Activated CD4-positive, alpha-beta T cell treated with anti-CD3 and anti-CD28 coated beads for 24 hours (primary cell): ENCODE data around the gene ANKRD52.

Experiments used
- DNase-seq, 2 donors: peaks; one replicate each; pipeline ENCODE4 v3.0.0-alpha.2; 2020; ENCODE audit warnings: low read depth in 2 of 2

The ANKRD52 gene

GRCh38 chr12:56241424-56242303, 16.5 kb downstream of the ANKRD52 start:
- no peak for DNase-seq

- no peak for DNase-seq
These were observed 20.6 kb downstream of the ANKRD52 start for GRCh38 chr12:56237552-56237951.

DNA sequence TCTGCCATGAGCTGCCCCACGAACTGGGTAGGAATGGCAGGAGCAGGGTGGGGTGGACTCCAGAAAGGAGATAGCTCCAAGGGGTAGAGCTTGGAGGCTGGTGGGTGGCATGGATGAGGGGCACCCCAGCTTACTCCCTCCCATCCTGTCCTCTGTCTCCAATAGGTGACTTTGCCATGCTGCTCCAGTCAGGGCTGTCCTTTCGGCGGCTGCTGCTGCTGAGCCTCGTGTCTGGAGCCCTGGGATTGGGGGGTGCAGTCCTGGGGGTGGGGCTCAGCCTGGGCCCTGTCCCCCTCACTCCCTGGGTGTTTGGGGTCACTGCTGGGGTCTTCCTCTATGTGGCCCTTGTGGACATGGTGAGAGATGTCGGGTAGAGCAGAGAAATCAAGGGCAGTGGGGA, 21.2 kb downstream of the ANKRD52 start:
- no peak for DNase-seq

- no peak for DNase-seq
These were observed 22.1 kb downstream of the ANKRD52 start for GRCh38 chr12:56236091-56236490.

- no peak for DNase-seq
These were observed 23.3 kb downstream of the ANKRD52 start for GRCh38 chr12:56234746-56235436.

DNA sequence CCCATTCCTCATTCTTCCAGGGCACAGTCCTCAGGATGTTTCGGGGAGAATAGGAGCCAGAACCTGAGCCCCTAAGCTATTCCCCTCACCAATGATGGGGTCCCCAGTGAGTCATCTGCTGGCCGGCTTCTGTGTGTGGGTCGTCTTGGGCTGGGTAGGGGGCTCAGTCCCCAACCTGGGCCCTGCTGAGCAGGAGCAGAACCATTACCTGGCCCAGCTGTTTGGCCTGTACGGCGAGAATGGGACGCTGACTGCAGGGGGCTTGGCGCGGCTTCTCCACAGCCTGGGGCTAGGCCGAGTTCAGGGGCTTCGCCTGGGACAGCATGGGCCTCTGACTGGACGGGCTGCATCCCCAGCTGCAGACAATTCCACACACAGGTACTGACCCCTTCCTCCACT, 27.0 kb downstream of the ANKRD52 start:
- DNase-seq, result no peak

DNA sequence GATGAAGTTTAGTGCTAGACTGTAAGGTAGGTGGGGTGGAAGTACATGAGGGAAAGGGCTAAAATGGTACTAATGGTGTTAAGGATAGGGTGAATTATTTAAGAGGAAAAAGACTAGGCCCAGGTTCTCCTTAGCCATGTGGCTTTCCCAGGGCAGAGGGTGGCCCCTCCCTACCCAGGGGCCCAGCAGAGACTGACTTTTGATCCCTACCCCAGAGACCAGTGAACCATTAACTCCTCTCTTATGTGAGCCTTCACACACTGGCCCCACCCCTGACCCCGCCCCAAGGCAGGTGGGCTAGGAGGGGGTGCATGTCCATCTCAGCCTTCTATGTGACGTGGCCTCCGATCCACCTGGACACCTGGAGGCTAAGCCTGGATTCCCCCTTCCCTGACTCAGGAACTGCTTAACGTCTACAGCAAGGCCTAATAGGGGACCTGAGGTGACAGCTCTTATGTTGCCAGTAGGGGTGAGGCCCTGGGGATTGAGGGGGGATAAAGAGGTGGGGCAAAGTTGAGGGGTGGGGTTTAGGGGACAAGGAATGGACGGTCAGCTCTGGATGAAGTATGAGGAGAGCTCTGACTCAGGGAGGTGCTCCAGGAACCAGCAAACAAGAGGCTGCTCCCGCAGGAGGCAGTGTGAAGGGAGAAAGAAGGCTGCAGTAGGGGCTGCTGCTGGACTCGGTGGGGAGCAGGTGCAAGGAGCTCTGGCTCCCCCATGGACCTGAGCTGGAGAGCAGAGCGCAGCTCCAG, 27.6 kb downstream of the ANKRD52 start:
- DNase-seq, result no peak

DNA sequence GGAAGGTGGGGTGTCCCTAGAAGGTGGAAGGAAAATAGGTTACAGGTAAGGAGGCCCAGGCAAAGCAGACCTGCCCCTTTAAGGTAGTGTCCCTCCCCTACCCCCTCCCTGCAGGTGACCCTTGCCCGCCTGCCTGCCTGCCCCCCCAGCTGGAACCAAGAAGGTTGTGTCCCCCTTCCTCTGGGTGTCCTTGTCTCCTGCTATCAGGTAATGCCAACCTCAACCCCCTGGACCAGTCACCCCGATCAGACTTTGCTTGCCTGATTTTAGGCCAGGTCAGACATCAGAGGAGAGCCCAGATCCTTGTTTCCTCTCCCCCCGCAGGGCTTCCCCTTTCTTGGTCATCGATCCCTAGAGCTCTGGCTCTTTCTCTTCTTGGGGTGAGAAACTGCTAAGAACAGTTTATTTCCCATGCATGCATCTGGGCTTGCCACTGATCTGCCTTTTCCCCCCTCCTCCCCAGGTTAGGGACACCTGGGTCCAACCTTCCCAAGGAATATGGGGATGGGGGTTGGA, 28.2 kb downstream of the ANKRD52 start, which contains the start of gene SLC39A5:
SLC39A5 (plus strand) TSS at position 136 of the 516 bp plus-strand sequence. CDS start 1,224 bp downstream, outside the sequence.
- no peak for DNase-seq

- DNase-seq, result no peak
These were observed 29.1 kb downstream of the ANKRD52 start for GRCh38 chr12:56229082-56229481.

- DNase-seq, result no peak
These were observed 33.2 kb downstream of the ANKRD52 start for GRCh38 chr12:56224954-56225353.

DNA sequence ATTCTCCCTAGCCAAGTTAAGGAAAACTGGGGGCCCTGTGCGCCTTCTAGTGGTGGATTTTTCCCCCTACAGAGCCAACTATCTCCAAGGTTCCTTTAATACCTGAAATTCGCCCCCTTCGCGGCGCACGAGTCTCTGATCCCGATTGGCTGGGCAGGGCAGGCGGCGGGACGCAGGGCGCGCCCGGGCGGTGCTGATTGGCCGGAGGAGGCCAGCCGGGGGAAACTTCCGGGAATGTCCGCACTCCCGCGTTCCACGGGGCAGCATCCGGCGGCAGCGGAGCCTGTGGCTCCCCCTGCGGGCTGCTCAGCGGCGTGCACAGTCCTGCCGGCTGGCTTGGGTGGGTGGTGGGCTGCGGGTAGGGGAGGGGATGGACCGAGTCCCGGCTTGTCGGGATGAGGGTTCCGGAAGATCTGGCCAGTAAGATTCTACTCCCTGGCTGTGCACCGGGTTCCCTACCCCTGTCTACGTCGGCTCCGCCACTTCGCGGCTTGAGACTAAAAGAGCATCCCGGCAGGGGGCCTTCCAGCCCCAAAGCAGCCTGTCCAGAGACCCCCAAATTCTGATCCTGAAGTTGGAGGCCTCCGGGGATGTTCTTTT, 34.0 kb downstream of the ANKRD52 start, which contains the start of gene NABP2:
NABP2 (plus strand) TSS at position 241 of the 600 bp plus-strand sequence. CDS start 515 bp downstream, outside the sequence.
- DNase-seq, result peak; percentile 92 to 95

GRCh38 chr12:56223571-56224101, 34.5 kb downstream of the ANKRD52 start:
- no peak for DNase-seq

GRCh38 chr12:56222531-56222895, 35.7 kb downstream of the ANKRD52 start:
- no peak for DNase-seq

DNA sequence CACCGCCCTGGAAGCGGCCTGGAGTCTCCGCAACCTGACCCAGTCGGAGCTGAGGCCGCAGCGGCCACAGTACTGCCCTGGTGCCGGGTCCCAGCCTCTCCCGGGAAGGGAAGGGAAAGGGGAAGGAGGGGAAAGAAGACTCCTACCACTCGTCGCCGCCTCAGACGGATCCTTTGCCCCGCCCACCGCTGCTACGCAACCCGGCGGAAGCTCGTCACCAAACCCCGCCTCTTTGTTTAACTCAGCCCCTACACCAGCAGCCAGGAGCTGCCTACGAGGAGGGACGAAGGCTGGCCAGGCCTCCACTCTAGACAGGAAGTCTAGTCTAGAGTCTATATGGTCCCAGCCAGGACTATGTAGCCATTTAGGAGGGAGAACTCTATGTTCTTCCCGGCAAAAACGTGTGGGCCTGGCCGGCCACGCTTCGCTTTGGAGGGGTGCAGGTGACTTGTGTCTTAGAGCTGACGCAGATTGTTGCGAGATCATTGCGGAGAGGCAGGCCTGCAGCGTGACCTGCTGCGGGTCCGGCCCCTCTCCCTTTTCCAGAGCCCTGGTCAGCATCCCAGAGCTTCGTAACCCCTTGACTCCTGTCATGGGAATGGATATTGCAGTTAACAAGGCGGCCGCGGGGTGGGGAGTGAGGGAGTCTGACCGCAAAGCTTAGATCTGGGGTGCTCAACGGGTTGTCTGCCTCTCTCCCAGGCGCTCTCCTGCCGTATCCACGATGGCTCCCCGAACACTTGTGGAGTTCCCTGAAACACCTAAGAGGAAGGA, 36.2 kb downstream of the ANKRD52 start, which contains the start of gene RNF41:
RNF41 (minus strand) TSS at position 166 of the 774 bp plus-strand sequence. CDS start 7,875 bp downstream, outside the sequence.
- DNase-seq, result peak; percentile 82 to 87

- no peak for DNase-seq
These were observed 36.9 kb downstream of the ANKRD52 start for GRCh38 chr12:56221232-56221756.

DNA sequence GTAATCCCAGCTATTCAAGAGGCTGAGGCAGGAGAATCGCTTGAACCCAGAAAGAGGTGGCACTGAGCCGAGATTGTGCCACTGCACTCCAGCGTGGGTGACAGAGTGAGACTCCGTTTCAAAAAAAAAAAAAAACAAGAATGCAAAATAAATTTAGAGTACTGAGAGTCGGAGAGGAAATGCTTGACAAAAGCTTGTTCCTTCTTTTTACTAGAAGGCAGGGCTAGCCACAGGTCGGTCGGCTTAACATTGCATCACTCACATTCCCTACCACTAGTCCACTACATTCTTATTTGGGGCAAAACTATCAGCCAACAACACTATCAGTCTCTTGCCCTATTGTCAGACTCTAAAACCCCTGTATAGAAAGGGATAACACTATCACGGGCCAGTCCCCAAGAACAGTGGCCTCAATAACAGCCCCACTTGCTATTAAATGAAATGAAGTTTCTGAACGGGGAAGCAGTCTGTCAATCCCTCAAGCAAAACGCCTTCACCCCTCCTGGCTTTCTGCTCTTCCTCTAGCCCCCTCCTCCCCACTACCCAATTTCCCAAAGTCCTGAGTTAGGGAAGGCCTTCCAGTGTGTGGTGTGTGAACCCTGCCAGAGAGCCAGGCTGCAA, 37.5 kb downstream of the ANKRD52 start:
- DNase-seq, result no peak

- no peak for DNase-seq
These were observed 38.3 kb downstream of the ANKRD52 start for GRCh38 chr12:56219840-56220239.

- DNase-seq, result no peak
These were observed 41.7 kb downstream of the ANKRD52 start for GRCh38 chr12:56216461-56216860.

DNA sequence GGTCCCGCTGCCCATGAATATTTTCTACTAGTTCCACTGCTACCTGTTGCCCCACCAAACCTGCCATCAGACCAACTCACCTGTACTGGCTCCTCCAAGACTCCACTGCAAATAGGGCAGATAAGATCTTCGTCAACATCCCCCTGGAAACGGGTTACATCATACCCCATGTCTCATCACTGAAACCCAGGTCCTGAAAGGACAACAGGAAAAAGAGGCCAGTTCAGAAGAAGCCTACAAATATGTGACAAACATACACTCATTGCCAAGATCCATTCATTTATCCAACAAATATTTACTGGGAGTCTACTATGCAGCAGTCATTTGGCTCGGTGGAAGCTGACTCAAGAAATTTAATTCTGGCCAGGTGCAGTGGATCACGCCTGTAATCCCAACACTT, 44.3 kb downstream of the ANKRD52 start:
- no peak for DNase-seq

DNA sequence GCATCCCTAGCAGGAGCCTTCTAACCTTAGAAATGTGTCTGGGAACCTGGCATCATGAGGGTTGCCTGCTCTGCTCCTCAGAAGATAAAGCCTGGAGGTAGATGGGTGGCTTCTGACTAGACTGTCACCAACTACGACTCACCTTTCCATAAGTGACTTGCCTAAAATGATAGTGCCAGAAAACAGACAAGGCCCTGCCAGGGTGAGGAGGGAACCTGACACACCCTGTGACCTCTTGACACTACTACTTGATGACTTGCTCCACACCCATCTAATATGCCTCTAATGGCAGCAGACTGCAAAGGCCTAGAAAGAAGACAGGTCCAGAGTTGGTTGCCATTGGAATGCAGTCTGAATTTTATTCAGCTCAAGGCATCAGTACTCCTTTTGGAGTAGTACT, 45.8 kb downstream of the ANKRD52 start:
- DNase-seq, result no peak
